Limb (tissue), 2 donors: ENCODE measurements around the gene SEC16A.

Experiments used
- DNase-seq, 2 donors: peaks; one replicate each; pipeline ENCODE4 v3.0.0-alpha.2; 2016; ENCODE audit errors: extremely low spot score in 2 of 2

SEC16A gene

GRCh38 chr9:136517950-136518349 lies 35.1 kb upstream of the SEC16A start:
- no peak for DNase-seq

- no peak for DNase-seq
Observed at GRCh38 chr9:136517012-136517743, 34.3 kb upstream of the SEC16A start.

GRCh38 chr9:136516191-136516654 lies 33.4 kb upstream of the SEC16A start:
- peak in 1 of 2 donors; percentile 66 for DNase-seq

GRCh38 chr9:136515276-136515675 lies 32.4 kb upstream of the SEC16A start:
- no peak for DNase-seq

GRCh38 chr9:136514022-136514714 lies 31.3 kb upstream of the SEC16A start:
- DNase-seq, result no peak

GRCh38 chr9:136513191-136513590 lies 30.4 kb upstream of the SEC16A start:
- DNase-seq, result no peak

GRCh38 chr9:136512651-136513071 lies 29.8 kb upstream of the SEC16A start:
- no peak for DNase-seq

- peak in 1 of 2 donors; percentile 55 for DNase-seq
Observed at GRCh38 chr9:136511670-136512592, 29.1 kb upstream of the SEC16A start.

GRCh38 chr9:136511144-136511669 lies 28.4 kb upstream of the SEC16A start:
- no peak for DNase-seq

- DNase-seq, result no peak
Observed at GRCh38 chr9:136510561-136510960, 27.7 kb upstream of the SEC16A start.

- DNase-seq, result no peak
Observed at GRCh38 chr9:136509549-136509948, 26.7 kb upstream of the SEC16A start.

- no peak for DNase-seq
Observed at GRCh38 chr9:136508729-136509500, 26.1 kb upstream of the SEC16A start.

GRCh38 chr9:136507992-136508375 lies 25.1 kb upstream of the SEC16A start:
- no peak for DNase-seq

- DNase-seq, result no peak
Observed at GRCh38 chr9:136507221-136507991, 24.6 kb upstream of the SEC16A start.

GRCh38 chr9:136506425-136506824 lies 23.6 kb upstream of the SEC16A start:
- DNase-seq, result no peak

GRCh38 chr9:136505406-136506403 lies 22.9 kb upstream of the SEC16A start:
- no peak for DNase-seq

GRCh38 chr9:136504512-136505348 lies 21.9 kb upstream of the SEC16A start:
- DNase-seq, result no peak
